GM18909 (cell line): Measurements from ENCODE around the gene TCN2.
"Not testable (repeated sequence)": the region's sequence is repeated elsewhere in the genome, so short reads cannot be mapped to it uniquely, and the experiment has no call there.

Experiments
- ATAC-seq: cut with Tn5 transposase; IDR thresholded peaks from one replicate; pipeline ENCODE4 v1.9.1; 2021; ENCODE audit warnings: mild to moderate bottlenecking; ENCODE audit not compliant: unreplicated experiment, poor library complexity

TCN2 gene

DNA sequence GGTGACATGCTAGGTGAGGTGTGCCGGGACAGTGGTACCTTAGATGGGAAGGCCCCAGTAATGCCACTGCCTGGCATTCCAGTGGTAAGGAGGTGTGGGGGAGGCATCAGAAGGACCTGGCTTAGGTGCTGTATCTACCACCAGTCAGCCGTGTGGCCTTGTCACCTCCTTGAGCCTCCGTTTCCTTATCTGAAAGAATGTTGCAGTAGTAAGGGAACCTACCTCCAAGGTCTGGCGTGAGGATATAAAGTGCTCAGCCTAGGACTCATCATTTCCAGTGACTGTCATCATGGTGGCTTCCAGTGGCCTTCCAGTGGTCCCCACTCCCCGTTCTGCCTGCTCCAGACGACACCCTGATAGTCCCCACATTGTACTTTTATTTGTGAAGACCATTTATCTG, 67.5 kb downstream of the TCN2 start:
- ATAC-seq: no peak

DNA sequence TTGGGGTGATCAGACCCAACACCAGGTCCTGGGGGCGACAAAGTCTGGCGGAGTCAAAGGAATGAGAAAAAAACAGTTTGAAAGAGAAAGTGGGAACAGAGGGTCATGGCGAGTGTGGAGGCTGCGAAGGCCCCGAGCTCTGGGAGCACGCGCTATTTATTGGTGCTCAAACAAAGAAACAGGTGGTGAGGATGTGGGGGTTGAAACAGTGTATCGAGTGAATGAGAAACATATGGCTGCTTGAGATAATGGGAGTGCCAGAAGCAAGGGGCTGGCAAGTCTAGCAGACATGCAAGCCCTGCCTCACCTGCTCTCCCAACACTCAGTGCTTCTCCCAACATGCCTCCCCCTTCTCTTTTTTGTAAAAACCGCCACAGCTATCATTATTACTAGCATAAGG, 68.5 kb downstream of the TCN2 start:
- ATAC-seq: no peak

- not testable (repeated sequence) for ATAC-seq
Measured at GRCh38 chr22:30676565-30676964, 69.6 kb downstream of the TCN2 start.
